Measurements from ENCODE around the gene CBARP.
A peak's percentile ranks its signal among the peaks of the same experiment; 100 is the strongest.

CBARP gene

DNA sequence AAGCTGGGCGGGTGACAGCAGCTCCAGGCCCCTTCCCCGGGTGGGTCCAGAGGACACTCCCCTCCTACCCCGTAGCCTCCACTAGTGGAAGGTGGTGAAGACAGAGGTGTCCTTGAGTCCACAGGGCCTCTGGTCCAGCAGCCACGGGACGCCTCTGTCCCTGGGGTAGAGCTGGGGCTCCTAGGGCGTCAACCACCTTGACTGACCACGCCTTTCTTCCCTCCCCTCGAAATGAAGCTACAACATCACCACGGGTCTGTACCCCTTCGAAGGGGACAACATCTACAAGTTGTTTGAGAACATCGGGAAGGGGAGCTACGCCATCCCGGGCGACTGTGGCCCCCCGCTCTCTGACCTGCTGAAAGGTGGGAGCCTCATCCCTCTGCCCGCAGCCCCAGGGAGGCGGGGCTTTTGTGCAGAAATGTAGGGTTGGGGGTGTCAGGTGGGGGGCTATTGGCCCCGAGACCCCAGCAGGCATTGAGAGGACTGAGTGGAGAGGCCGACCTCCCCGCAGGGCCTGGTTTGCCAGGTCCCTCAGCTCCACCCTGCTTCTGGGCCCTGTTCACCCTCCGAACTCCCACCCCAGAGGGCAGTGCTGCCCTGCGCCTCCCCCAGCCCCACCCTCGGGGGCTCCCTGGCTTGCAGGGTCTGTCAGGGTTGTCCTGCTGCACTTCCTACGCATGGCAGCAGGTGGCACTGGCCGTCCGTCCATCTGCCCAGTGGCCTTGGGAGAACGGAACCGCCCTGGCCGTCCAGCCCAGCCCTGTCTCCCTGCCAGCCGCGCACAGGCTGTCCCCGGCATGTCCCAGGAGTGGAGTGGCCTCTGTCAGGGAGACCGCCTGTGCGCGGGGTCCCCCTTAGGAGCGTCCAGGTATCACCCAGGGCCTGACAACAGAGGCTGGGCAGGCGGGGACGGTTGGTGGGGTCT, 16.6 kb downstream of the CBARP start:
- TF ChIP-seq, protein P1, sequence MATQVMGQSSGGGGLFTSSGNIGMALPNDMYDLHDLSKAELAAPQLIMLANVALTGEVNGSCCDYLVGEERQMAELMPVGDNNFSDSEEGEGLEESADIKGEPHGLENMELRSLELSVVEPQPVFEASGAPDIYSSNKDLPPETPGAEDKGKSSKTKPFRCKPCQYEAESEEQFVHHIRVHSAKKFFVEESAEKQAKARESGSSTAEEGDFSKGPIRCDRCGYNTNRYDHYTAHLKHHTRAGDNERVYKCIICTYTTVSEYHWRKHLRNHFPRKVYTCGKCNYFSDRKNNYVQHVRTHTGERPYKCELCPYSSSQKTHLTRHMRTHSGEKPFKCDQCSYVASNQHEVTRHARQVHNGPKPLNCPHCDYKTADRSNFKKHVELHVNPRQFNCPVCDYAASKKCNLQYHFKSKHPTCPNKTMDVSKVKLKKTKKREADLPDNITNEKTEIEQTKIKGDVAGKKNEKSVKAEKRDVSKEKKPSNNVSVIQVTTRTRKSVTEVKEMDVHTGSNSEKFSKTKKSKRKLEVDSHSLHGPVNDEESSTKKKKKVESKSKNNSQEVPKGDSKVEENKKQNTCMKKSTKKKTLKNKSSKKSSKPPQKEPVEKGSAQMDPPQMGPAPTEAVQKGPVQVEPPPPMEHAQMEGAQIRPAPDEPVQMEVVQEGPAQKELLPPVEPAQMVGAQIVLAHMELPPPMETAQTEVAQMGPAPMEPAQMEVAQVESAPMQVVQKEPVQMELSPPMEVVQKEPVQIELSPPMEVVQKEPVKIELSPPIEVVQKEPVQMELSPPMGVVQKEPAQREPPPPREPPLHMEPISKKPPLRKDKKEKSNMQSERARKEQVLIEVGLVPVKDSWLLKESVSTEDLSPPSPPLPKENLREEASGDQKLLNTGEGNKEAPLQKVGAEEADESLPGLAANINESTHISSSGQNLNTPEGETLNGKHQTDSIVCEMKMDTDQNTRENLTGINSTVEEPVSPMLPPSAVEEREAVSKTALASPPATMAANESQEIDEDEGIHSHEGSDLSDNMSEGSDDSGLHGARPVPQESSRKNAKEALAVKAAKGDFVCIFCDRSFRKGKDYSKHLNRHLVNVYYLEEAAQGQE (IDR thresholded peaks at IDR 0.05; ENCODE audit: insufficient read depth in 1 of 2, low read depth in 2 of 2, low read length in 2 of 2), result no peak
- TF ChIP-seq SIN3A (IDR thresholded peaks at IDR 0.05; ENCODE audit: borderline replicate concordance, insufficient read depth, low read length) (no peak), TAF1 (IDR thresholded peaks at IDR 0.05; ENCODE audit: borderline replicate concordance, insufficient read depth, low read length) (no peak), POLR2AphosphoS5 (IDR thresholded peaks at IDR 0.05; ENCODE audit: low read depth, low read length) (no peak), FOXP2 (optimal IDR thresholded peaks at IDR 0.05; ENCODE audit: borderline replicate concordance, extremely low read depth, extremely low read length, insufficient read depth) (peak; percentile 80)

DNA sequence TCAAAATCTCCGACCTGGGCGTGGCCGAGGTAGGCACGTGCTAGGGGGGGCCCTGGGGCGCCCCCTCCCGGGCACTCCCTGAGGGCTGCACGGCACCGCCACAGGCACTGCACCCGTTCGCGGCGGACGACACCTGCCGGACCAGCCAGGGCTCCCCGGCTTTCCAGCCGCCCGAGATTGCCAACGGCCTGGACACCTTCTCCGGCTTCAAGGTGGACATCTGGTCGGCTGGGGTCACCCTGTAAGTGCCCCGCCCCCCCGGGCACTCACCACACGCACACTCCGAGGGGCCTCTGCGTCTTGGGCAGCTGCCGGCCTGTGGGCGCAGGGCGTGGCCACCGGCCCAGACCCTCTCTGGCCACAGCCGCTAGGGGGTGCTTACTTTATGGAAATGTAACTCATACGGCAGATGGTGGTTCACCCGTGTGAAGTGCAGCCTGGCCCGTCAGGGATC, 17.3 kb downstream of the CBARP start:
- no peak for TF ChIP-seq SIN3A (IDR thresholded peaks at IDR 0.05; ENCODE audit: borderline replicate concordance, insufficient read depth, low read length)
- TF ChIP-seq, protein P1 (IDR thresholded peaks at IDR 0.05; ENCODE audit: insufficient read depth in 1 of 2, low read depth in 2 of 2, low read length in 2 of 2), result no peak
- TF ChIP-seq FOXP2 (optimal IDR thresholded peaks at IDR 0.05; ENCODE audit: borderline replicate concordance, extremely low read depth, extremely low read length, insufficient read depth), result no peak

DNA sequence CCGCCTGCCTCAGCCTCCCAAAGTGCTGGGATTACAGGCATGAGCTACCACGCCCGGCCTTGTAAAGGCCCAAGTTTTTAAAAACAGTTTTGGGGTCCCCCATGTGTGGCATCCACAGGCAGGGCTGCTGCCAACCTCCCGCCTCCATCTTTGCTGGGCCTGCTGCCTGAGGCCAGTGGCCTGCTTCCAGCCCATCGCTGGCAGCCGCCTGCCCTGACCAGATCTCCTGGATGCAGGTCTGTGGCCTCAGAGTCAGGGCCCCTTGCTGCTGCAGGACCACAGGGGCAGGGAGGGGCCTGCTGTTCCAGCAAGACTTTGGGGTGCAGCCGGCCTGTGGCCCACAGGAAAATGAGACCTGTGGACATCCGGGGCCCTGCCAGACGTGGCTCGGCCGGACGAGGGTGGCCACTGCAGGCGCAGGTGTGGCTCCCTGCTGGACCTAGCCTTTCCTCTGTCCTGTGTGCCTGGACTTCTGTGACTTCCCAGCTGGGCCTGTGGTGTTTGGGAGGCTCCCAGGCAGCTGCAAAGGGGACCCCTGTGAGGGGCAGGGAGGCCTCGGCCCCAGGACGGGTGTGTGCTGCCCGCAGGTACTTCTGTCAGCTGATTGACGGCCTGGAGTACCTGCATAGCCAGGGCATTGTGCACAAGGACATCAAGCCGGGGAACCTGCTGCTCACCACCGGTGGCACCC, 17.9 kb downstream of the CBARP start:
- TF ChIP-seq, protein P1 (IDR thresholded peaks at IDR 0.05; ENCODE audit: insufficient read depth in 1 of 2, low read depth in 2 of 2, low read length in 2 of 2), result no peak

DNA sequence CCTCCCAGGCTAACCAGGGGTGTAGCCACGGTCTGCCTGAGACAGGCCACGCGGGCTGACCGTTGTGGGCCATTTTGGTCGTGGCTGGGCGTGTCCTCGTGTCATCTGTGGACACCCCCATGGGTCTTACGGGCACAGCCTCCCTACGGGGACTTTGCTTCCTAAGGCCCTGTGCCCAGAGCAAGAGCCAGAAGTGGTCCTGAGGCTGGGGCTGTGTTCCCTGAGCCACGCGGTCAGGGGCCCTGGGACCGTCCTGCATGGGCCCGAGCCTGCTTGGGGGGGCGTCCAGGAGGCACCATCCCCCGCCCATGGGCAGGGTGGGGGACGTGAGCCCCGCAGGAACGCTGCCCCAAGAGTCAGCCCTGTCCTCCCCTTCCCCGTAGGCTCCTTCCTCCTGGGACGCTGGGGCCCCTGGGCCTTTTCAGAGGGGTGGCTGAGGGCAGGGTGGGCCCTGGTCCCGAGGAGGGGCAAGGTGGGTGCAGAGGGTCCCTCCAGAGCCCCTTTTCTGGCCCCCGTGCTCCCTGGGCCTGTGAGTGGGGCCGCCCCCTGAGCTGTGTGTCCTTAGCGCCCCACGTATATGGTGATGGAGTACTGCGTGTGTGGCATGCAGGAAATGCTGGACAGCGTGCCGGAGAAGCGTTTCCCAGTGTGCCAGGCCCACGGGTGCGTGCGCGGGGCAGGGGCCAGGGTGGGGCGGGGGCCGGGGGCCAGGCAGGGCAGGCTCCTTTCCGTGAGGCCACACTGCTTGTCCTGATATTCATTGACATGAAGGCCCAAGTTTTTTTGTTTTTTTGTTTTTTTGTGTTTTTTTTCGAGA, 18.8 kb downstream of the CBARP start:
- no peak for TF ChIP-seq POLR2AphosphoS5 (IDR thresholded peaks at IDR 0.05; ENCODE audit: low read depth, low read length)
- TF ChIP-seq TAF1 (IDR thresholded peaks at IDR 0.05; ENCODE audit: borderline replicate concordance, insufficient read depth, low read length), result no peak
- TF ChIP-seq FOXP2 (optimal IDR thresholded peaks at IDR 0.05; ENCODE audit: borderline replicate concordance, extremely low read depth, extremely low read length, insufficient read depth), result no peak
- TF ChIP-seq SIN3A (IDR thresholded peaks at IDR 0.05; ENCODE audit: borderline replicate concordance, insufficient read depth, low read length), result no peak
- TF ChIP-seq, protein P1 (IDR thresholded peaks at IDR 0.05; ENCODE audit: insufficient read depth in 1 of 2, low read depth in 2 of 2, low read length in 2 of 2), result no peak

Data from PFSK-1 (cell line).